Measurements from ENCODE around the gene OR7D2.

DNA sequence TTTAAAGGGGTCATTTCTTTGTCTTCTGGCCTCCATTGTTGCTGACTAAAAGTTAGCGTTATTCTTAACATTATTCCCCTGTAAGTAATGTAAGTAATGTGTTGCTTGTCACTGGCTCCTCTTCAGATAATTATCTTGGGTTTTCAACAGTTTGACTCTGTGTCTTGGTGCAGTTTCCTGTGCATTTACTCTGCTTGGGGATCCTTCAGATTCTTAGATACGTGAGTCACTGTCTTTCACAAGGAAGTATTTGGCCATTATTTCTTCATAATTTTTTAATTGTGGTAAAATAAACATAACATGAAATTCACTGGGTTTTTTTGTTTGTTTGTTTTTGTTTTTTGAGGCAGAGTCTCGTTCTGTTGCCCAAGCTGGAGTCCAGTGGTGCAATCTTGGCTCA is 13.5 kb upstream of the OR7D2 start:
- TF ChIP-seq GATA3 (IDR thresholded peaks at IDR 0.05; ENCODE audit: low read depth, low read length) (no peak), GATA2 (IDR thresholded peaks at IDR 0.05; ENCODE audit: low read depth, low read length) (no peak)
